OCI-LY3 (cell line): ENCODE results near the gene TANC2.

Experiments
- CTCF ChIP-seq: fragments of 200-600, 300-600 bp; sonication (generic); IDR thresholded peaks from 2 replicates; pipeline ENCODE4 v1.5.1; 2014; ENCODE audit warnings: antibody characterized with exemption, low read length, low read depth
- EZH2phosphoT487 ChIP-seq: fragments of 200-600 bp; shearing (Covaris generic); IDR thresholded peaks from 2 replicates; pipeline ENCODE4 v1.6.1; 2018; ENCODE audit warnings: antibody characterized with exemption, mixed run types, low read depth

- TF ChIP-seq CTCF (no peak), EZH2phosphoT487 (no peak)
These were observed 36.7 kb upstream of the TANC2 start for GRCh38 chr17:62929320-62929719.
